ENCODE measurements around the gene SUSD2.
A peak's percentile ranks its signal among the peaks of the same experiment; 100 is the strongest.
"Not testable (repeated sequence)": the region's sequence is repeated elsewhere in the genome, so short reads cannot be mapped to it uniquely, and the experiment has no call there.

Gene SUSD2

GRCh38 chr22:24216541-24217209 is 35.4 kb downstream of the SUSD2 start:
- DNase-seq = no peak

- no peak for DNase-seq
Measured at GRCh38 chr22:24217384-24217783, 36.1 kb downstream of the SUSD2 start.

GRCh38 chr22:24219750-24220149 is 38.5 kb downstream of the SUSD2 start:
- DNase-seq = no peak

GRCh38 chr22:24224468-24224867 is 43.2 kb downstream of the SUSD2 start:
- DNase-seq = no peak

GRCh38 chr22:24225044-24225601 is 43.8 kb downstream of the SUSD2 start:
- DNase-seq = no peak

GRCh38 chr22:24225951-24226350 is 44.7 kb downstream of the SUSD2 start:
- DNase-seq = no peak

- peak; percentile 15 to 54 (median 36) for DNase-seq
Measured at GRCh38 chr22:24230911-24231656, 49.8 kb downstream of the SUSD2 start.

GRCh38 chr22:24231706-24232105 is 50.4 kb downstream of the SUSD2 start:
- no peak for DNase-seq

- DNase-seq = no peak
Measured at GRCh38 chr22:24232124-24232523, 50.8 kb downstream of the SUSD2 start.

GRCh38 chr22:24232725-24233124 is 51.4 kb downstream of the SUSD2 start:
- no peak for DNase-seq

- DNase-seq = no peak
Measured at GRCh38 chr22:24233235-24233634, 51.9 kb downstream of the SUSD2 start.

- DNase-seq = no peak
Measured at GRCh38 chr22:24233816-24234215, 52.5 kb downstream of the SUSD2 start.

- DNase-seq = no peak
Measured at GRCh38 chr22:24235315-24235714, 54.0 kb downstream of the SUSD2 start.

- no peak for DNase-seq
Measured at GRCh38 chr22:24236656-24237055, 55.4 kb downstream of the SUSD2 start.

GRCh38 chr22:24238101-24238694 is 56.9 kb downstream of the SUSD2 start:
- not testable (repeated sequence) for DNase-seq

All from activated CD4-positive, CD25-positive, alpha-beta regulatory T cell (primary cell).